H1 (cell line): ENCODE data around the gene KIF4A. TPM values are rescaled to one million over a fixed set of nuclear protein-coding genes. Genes with fewer than 3 reads are reported as not detected.

ENCODE experiments used
- CTCF ChIA-PET: fragments of 300-600 bp; sonication (Branson Sonifier 250); formaldehyde crosslinking; loops from one replicate; lab custom pipeline; 2021; ENCODE audit not compliant: partially characterized antibody; lab: Charles Lee
- POLR2A ChIA-PET: fragments of 300-600 bp; sonication (Branson Sonifier 250); formaldehyde crosslinking; loops from one replicate; lab custom pipeline; 2021; ENCODE audit warnings: inconsistent platforms; ENCODE audit not compliant: partially characterized antibody; lab: Charles Lee
- DNase-seq, 2 experiments: peaks; one replicate each; pipeline versions ENCODE4 v3.0.0 to v3.0.0-alpha.2; 2010 to 2022; ENCODE audit warnings: low spot score in 2 of 2, low read depth in 1 of 2, mixed read lengths in 1 of 2
- FAIRE-seq: peaks from 2 replicates; lab custom pipeline; 2011; peaks lifted over from hg19 to GRCh38; lab: Jason Lieb, UNC
- H2AFZ ChIP-seq: 2 replicates; pipeline ENCODE4 v1.8.1; 2012; ENCODE audit warnings: low read length, inconsistent platforms
- H2AK5ac ChIP-seq: 2 replicates; pipeline ENCODE4 v1.6.1; 2013; ENCODE audit warnings: low read depth, low read length
- H2BK120ac ChIP-seq: replicated peaks from 2 replicates; pipeline ENCODE3; 2013; ENCODE audit warnings: low read depth, low read length, inconsistent platforms
- H2BK12ac ChIP-seq: 2 replicates; pipeline ENCODE4 v1.6.1; 2013; ENCODE audit warnings: low read depth, low read length
- H2BK15ac ChIP-seq: 2 replicates; pipeline ENCODE4 v1.6.1; 2013; ENCODE audit warnings: low read length
- H2BK20ac ChIP-seq: 2 replicates; pipeline ENCODE4 v1.6.1; 2013; ENCODE audit warnings: low read length
- H2BK5ac ChIP-seq: 2 replicates; pipeline ENCODE4 v1.6.1; 2013; ENCODE audit warnings: low read depth, low read length
- H3K14ac ChIP-seq: 2 replicates; pipeline ENCODE4 v1.6.1; 2013; ENCODE audit warnings: inconsistent platforms; ENCODE audit not compliant: insufficient read length
- H3K18ac ChIP-seq: 2 replicates; pipeline ENCODE4 v1.6.1; 2013; ENCODE audit warnings: low read length; ENCODE audit errors: extremely low read depth
- H3K23ac ChIP-seq: 2 replicates; pipeline ENCODE4 v1.6.1; 2013; ENCODE audit warnings: inconsistent platforms; ENCODE audit not compliant: insufficient read length
- H3K23me2 ChIP-seq: 2 replicates; pipeline ENCODE4 v1.6.1; 2013; ENCODE audit warnings: low read depth, low read length
- H3K27ac ChIP-seq: 2 replicates; pipeline ENCODE4 v1.6.1; 2011; ENCODE audit warnings: low read depth, low read length, inconsistent platforms
- H3K27me3 ChIP-seq, 4 experiments: replicated peaks in 1 of 4; 1 replicate in 1 of 4; 2 replicates in 3 of 4; pipeline versions ENCODE4 v1.6.1 to v1.8.1; 2011 to 2013; ENCODE audit warnings: low read length in 3 of 4, mild to moderate bottlenecking in 3 of 4, inconsistent platforms in 2 of 4, mixed read lengths in 2 of 4, moderate library complexity in 1 of 4; ENCODE audit not compliant: control insufficient read depth in 3 of 4, insufficient read depth in 3 of 4; ENCODE audit errors: extremely low read depth in 1 of 4
- H3K36me3 ChIP-seq, 4 experiments: 2 replicates each; pipeline versions ENCODE4 v1.6.1 to v1.8.1; 2011 to 2013; ENCODE audit warnings: mild to moderate bottlenecking in 4 of 4, low read length in 3 of 4, moderate library complexity in 2 of 4, control low read depth in 1 of 4, inconsistent platforms in 1 of 4; ENCODE audit not compliant: insufficient read depth in 4 of 4, control insufficient read depth in 2 of 4
- H3K4ac ChIP-seq: replicated peaks from 2 replicates; pipeline ENCODE3; 2013; ENCODE audit warnings: low read length, low read depth, mixed read lengths, inconsistent platforms; ENCODE audit not compliant: insufficient read length
- H3K4me1 ChIP-seq, 4 experiments: replicated peaks in 1 of 4; 1 replicate in 1 of 4; 2 replicates in 3 of 4; pipeline versions ENCODE4 v1.6.1 to v1.8.1; 2011 to 2013; ENCODE audit warnings: low read length in 3 of 4, inconsistent platforms in 2 of 4, mixed read lengths in 1 of 4; ENCODE audit not compliant: insufficient read depth in 4 of 4, control insufficient read depth in 3 of 4
- H3K4me2 ChIP-seq, 2 experiments: 2 replicates each; pipeline versions ENCODE4 v1.6.1 to v1.8.1; 2011 to 2013; ENCODE audit warnings: low read depth in 2 of 2, low read length in 2 of 2, control low read depth in 1 of 2, inconsistent platforms in 1 of 2, mild to moderate bottlenecking in 1 of 2; ENCODE audit not compliant: insufficient read depth in 1 of 2
- H3K4me3 ChIP-seq, 4 experiments: fragments of 200-600, 300-600 bp in 1 of 4; sonication (generic), shearing (Covaris generic), sonication (Bioruptor Twin) in 1 of 4; 2 replicates each; pipeline versions ENCODE4 v1.5.1 to v1.8.1; 2011 to 2016; ENCODE audit warnings: low read length in 4 of 4, low read depth in 3 of 4, control low read depth in 2 of 4, inconsistent platforms in 2 of 4, mild to moderate bottlenecking in 2 of 4, mixed read lengths in 1 of 4, moderate library complexity in 1 of 4; ENCODE audit not compliant: insufficient read depth in 2 of 4; ENCODE audit errors: extremely low read depth in 1 of 4
- H3K56ac ChIP-seq: replicated peaks from 2 replicates; pipeline ENCODE3; 2013; ENCODE audit warnings: low read depth, mild to moderate bottlenecking, mixed read lengths, low read length, inconsistent platforms; ENCODE audit not compliant: insufficient read length
- H3K79me1 ChIP-seq: 2 replicates; pipeline ENCODE4 v1.6.1; 2013; ENCODE audit warnings: low read depth, low read length, control low read depth
- H3K79me2 ChIP-seq, 2 experiments: 2 replicates each; pipeline versions ENCODE4 v1.6.1 to v1.8.1; 2012 to 2013; ENCODE audit warnings: low read length in 2 of 2, mild to moderate bottlenecking in 2 of 2, inconsistent platforms in 1 of 2; ENCODE audit not compliant: insufficient read depth in 2 of 2, control insufficient read depth in 1 of 2
- H3K9ac ChIP-seq, 4 experiments: replicated peaks in 1 of 4; 1 replicate in 1 of 4; 2 replicates in 3 of 4; pipeline versions ENCODE4 v1.6.1 to v1.8.1; 2011 to 2013; ENCODE audit warnings: low read depth in 3 of 4, low read length in 3 of 4, control low read depth in 2 of 4, mild to moderate bottlenecking in 2 of 4, moderate library complexity in 2 of 4, inconsistent platforms in 1 of 4; ENCODE audit errors: extremely low read depth in 1 of 4
- H3K9me3 ChIP-seq, 2 experiments: 2 replicates each; pipeline versions ENCODE4 v1.6.1 to v1.8.1; 2012 to 2013; ENCODE audit warnings: mild to moderate bottlenecking in 2 of 2, moderate library complexity in 2 of 2, control low read depth in 1 of 2, inconsistent platforms in 1 of 2, low read depth in 1 of 2, low read length in 1 of 2, mixed read lengths in 1 of 2; ENCODE audit not compliant: insufficient read depth in 2 of 2
- H4K20me1 ChIP-seq, 2 experiments: replicated peaks in 1 of 2; 2 replicates each; pipeline versions ENCODE3 to v1.8.1; 2011 to 2013; ENCODE audit warnings: inconsistent platforms in 2 of 2, low read length in 2 of 2, mild to moderate bottlenecking in 1 of 2; ENCODE audit not compliant: insufficient read depth in 2 of 2, control insufficient read depth in 1 of 2
- H4K5ac ChIP-seq: 2 replicates; pipeline ENCODE4 v1.6.1; 2013; ENCODE audit warnings: low read length, low read depth, mixed read lengths, inconsistent platforms; ENCODE audit not compliant: insufficient read length
- H4K8ac ChIP-seq: 2 replicates; pipeline ENCODE4 v1.8.0; 2013; ENCODE audit warnings: mild to moderate bottlenecking, moderate library complexity, low read length, inconsistent platforms; ENCODE audit not compliant: insufficient read depth; ENCODE audit errors: extremely low read depth
- H4K91ac ChIP-seq: replicated peaks from 2 replicates; pipeline ENCODE3; 2013; ENCODE audit warnings: low read length, mixed read lengths, inconsistent platforms; ENCODE audit not compliant: insufficient read length
- CBX5 ChIP-seq: fragments of 300-800, 300-1000 bp; sonication (generic); IDR thresholded peaks from 2 replicates; pipeline ENCODE4 v1.7.1; 2016; ENCODE audit warnings: antibody characterized with exemption, low read length, low read depth
- JUND ChIP-seq: IDR thresholded peaks from 2 replicates; pipeline ENCODE4 v1.6.1; 2011; ENCODE audit warnings: mild to moderate bottlenecking, improper control_type of control experiment, low read length
- KDM1A ChIP-seq: fragments of 200-600, 300-600 bp; sonication (generic); IDR thresholded peaks from 2 replicates; pipeline ENCODE4 v1.7.1; 2016; ENCODE audit warnings: mild to moderate bottlenecking, low read length, borderline replicate concordance
- KDM4A ChIP-seq: IDR thresholded peaks from one replicate; pipeline ENCODE4 v1.7.1; 2012; ENCODE audit warnings: low read depth, mild to moderate bottlenecking, moderate library complexity, low read length, inconsistent platforms; ENCODE audit not compliant: severe bottlenecking
- NRF1 ChIP-seq: IDR thresholded peaks from 2 replicates; pipeline ENCODE4 v1.6.1; 2011; ENCODE audit warnings: mild to moderate bottlenecking, low read depth, low read length, improper control_type of control experiment
- SIN3A ChIP-seq, 2 experiments: IDR thresholded peaks in 1 of 2; conservative IDR thresholded peaks in 1 of 2; 2 replicates each; pipeline ENCODE4 v1.6.1; 2011 to 2012; ENCODE audit warnings: low read length in 2 of 2, improper control_type of control experiment in 1 of 2, low read depth in 1 of 2, mild to moderate bottlenecking in 1 of 2
- TAF1 ChIP-seq: IDR thresholded peaks from 2 replicates; pipeline ENCODE4 v1.6.1; 2011; ENCODE audit warnings: mild to moderate bottlenecking, low read depth, low read length
- WGBS, 2 experiments: shearing (Covaris generic) in 1 of 2; methylation state at CpG; one replicate each; pipeline versions ENCODE4 v1.1.6 to v1.1.7; 2013 to 2015; ENCODE audit warnings: low lambda C conversion rate in 2 of 2, mixed read lengths in 2 of 2, inconsistent platforms in 1 of 2, low coverage in 1 of 2, missing lambda C conversion rate in 1 of 2; ENCODE audit not compliant: insufficient replicate concordance in 2 of 2, insufficient coverage in 1 of 2, insufficient read length in 1 of 2; ENCODE audit errors: extremely low coverage in 1 of 2, missing lambda C conversion rate in 1 of 2; 5-methylcytosine and 5-hydroxymethylcytosine counted together
- polyA plus RNA-seq, 7 experiments: library from polyadenylated mRNA; depleted of rRNA in 3 of 7; stranded (reverse) in 5 of 7; unstranded in 2 of 7; fragments of >200 nt in 5 of 7; fragments of 200-250 nt in 2 of 7; gene quantifications; 1 replicate in 5 of 7; 2 replicates in 1 of 7; 4 replicates in 1 of 7; pipeline versions ENCODE4 v1.2.1 to v1.2.3, GENCODE V29; 2011 to 2013; ENCODE audit warnings: missing spikeins in 2 of 7, mixed read lengths in 2 of 7
- total RNA-seq: library from RNA; stranded (reverse); fragmentation: NEBNext Ultra II Directional; extraction: Animal tissue kit (Norgen Biotek cat#: 25700); gene quantifications from 2 replicates; pipeline ENCODE4 v1.2.1, GENCODE V29; 2021

KIF4A gene
- total and polyA plus RNA-seq, 2 of the 8 experiments (the other 6 are each of a cell fraction or from before 2014, with no cell fraction given): 10.9 to 35.7 TPM

GRCh38 chrX:70429759-70430158, 139.9 kb downstream of the KIF4A start:
- Histone ChIP-seq H4K20me1 (no peaks in the 10 kb centered on the region), H3K23ac (no peak overlapping the region), H3K36me3 (peaks cover 10 to 49% (median 30%) of the 10 kb centered on the region in 4 experiments), H2BK120ac (no peak overlapping the region), H4K8ac (no peak overlapping the region)
- no peak for FAIRE-seq
- no peak for DNase-seq
- TF ChIP-seq KDM1A (no peak), JUND (no peak), CBX5 (no peak), TAF1 (no peak), SIN3A (conservative IDR thresholded peaks at IDR 0.05 in 1 of 2, IDR thresholded peaks at IDR 0.05 in 1 of 2; ENCODE audit: low read depth in 1 of 2, low read length in 2 of 2) (no peak), NRF1 (no peak), KDM4A (no peak)
- TF ChIP-seq, all 59 proteins: peak for 0
- POLR2A ChIA-PET: interaction anchor here (1.7 kb wide), 1 partner anchor 8 kb away, joined by 6 read pairs; no protein-coding TSS in a partner anchor
- H2AFZ ChIP-seq: no peak overlapping the region
- WGBS, 2 experiments: 94% methylated on average over 6 of the region's 6 CpGs; no CpG with 5 or more reads in 1 of the 2 experiments
- peaks cover 0 to 4% (median 0%) of the 10 kb centered on the region in 4 experiments; a peak in 2 of 7 replicates for H3K4me1 ChIP-seq
- H3K9ac ChIP-seq: no peak overlapping the region
- H3K79me2 ChIP-seq: no peaks in the 10 kb centered on the region
- no peak overlapping the region for H4K91ac ChIP-seq
- H3K18ac ChIP-seq: no peak overlapping the region
- H2BK15ac ChIP-seq: no peak overlapping the region
- no peak overlapping the region for H3K4me3 ChIP-seq
- H2AK5ac ChIP-seq: no peak overlapping the region
- no peaks in the 10 kb centered on the region; the same call in 1 of the 2 replicates for H3K23me2 ChIP-seq
- no peak overlapping the region for H3K4me2 ChIP-seq
- H2BK20ac ChIP-seq: no peak overlapping the region
- no peaks in the 10 kb centered on the region for H3K9me3 ChIP-seq
- H2BK12ac ChIP-seq: no peak overlapping the region
- CTCF ChIA-PET: no interaction called here
- H3K79me1 ChIP-seq: no peaks in the 10 kb centered on the region
- no peaks in the 10 kb centered on the region for H3K27me3 ChIP-seq
- H3K56ac ChIP-seq: no peak overlapping the region
- H2BK5ac ChIP-seq: no peak overlapping the region
- H3K4ac ChIP-seq: no peak overlapping the region
- no peak overlapping the region for H3K27ac ChIP-seq
- H3K14ac ChIP-seq: no peak overlapping the region
- no peak overlapping the region for H4K5ac ChIP-seq
